ENCODE measurements around the gene TMEM147.

The TMEM147 gene

GRCh38 chr19:35560271-35560670 lies 14.8 kb downstream of the TMEM147 start:
- DNase-seq (ENCODE audit: low spot score), result no peak
- no peak for TF ChIP-seq CTCF (IDR thresholded peaks at IDR 0.05; ENCODE audit: extremely low read depth, missing control alignments)

GRCh38 chr19:35560677-35561076 lies 15.3 kb downstream of the TMEM147 start:
- DNase-seq (ENCODE audit: low spot score), result no peak
- no peak for TF ChIP-seq CTCF (IDR thresholded peaks at IDR 0.05; ENCODE audit: extremely low read depth, missing control alignments)

- TF ChIP-seq CTCF (IDR thresholded peaks at IDR 0.05; ENCODE audit: extremely low read depth, missing control alignments), result no peak
- no peak for DNase-seq (ENCODE audit: low spot score)
These were observed 16.0 kb downstream of the TMEM147 start for GRCh38 chr19:35561436-35561835.

GRCh38 chr19:35562336-35562735 lies 16.9 kb downstream of the TMEM147 start:
- no peak for DNase-seq (ENCODE audit: low spot score)
- TF ChIP-seq CTCF (IDR thresholded peaks at IDR 0.05; ENCODE audit: extremely low read depth, missing control alignments), result no peak

- no peak for TF ChIP-seq CTCF (IDR thresholded peaks at IDR 0.05; ENCODE audit: extremely low read depth, missing control alignments)
- no peak for DNase-seq (ENCODE audit: low spot score)
These were observed 17.4 kb downstream of the TMEM147 start for GRCh38 chr19:35562776-35563175.

GRCh38 chr19:35563207-35563829 lies 17.9 kb downstream of the TMEM147 start, which contains the start of gene ATP4A:
TSS of gene ATP4A (minus strand) at chr19:35563658. CDS start at chr19:35563629, 29 bp downstream.
- TF ChIP-seq CTCF (IDR thresholded peaks at IDR 0.05; ENCODE audit: extremely low read depth, missing control alignments), result no peak

GRCh38 chr19:35565016-35565856 lies 19.8 kb downstream of the TMEM147 start:
- no peak for DNase-seq (ENCODE audit: low spot score)
- TF ChIP-seq CTCF (IDR thresholded peaks at IDR 0.05; ENCODE audit: extremely low read depth, missing control alignments), result no peak

More at GRCh38 chr19:35563207-35563829, 17.9 kb downstream of the TMEM147 start, which contains the start of gene ATP4A:
- DNase-seq (ENCODE audit: low spot score), result no peak

Data from GM20000 (cell line).